GM18517 (cell line): Measurements from ENCODE around the gene METTL15.
"Not testable (repeated sequence)": the region's sequence is repeated elsewhere in the genome, so short reads cannot be mapped to it uniquely, and the experiment has no call there.

Experiments
- ATAC-seq: cut with Tn5 transposase; IDR thresholded peaks from one replicate; pipeline ENCODE4 v1.9.1; 2021; ENCODE audit warnings: mild to moderate bottlenecking, moderate library complexity; ENCODE audit not compliant: unreplicated experiment

METTL15 gene

GRCh38 chr11:28289444-28289843, 181.3 kb downstream of the METTL15 start:
- no peak for ATAC-seq

GRCh38 chr11:28290995-28291394, 182.8 kb downstream of the METTL15 start:
- not testable (repeated sequence) for ATAC-seq

- ATAC-seq, result peak; percentile 97
These were observed 188.2 kb downstream of the METTL15 start for GRCh38 chr11:28296426-28296825.

- ATAC-seq, result no peak
These were observed 190.0 kb downstream of the METTL15 start for GRCh38 chr11:28298209-28298608.

- no peak for ATAC-seq
These were observed 195.4 kb downstream of the METTL15 start for GRCh38 chr11:28303477-28304191.

- no peak for ATAC-seq
These were observed 207.3 kb downstream of the METTL15 start for GRCh38 chr11:28315440-28315839.

GRCh38 chr11:28318871-28319270, 210.7 kb downstream of the METTL15 start:
- ATAC-seq, result no peak

- ATAC-seq, result no peak
These were observed 215.4 kb downstream of the METTL15 start for GRCh38 chr11:28323621-28324020.

- not testable (repeated sequence) for ATAC-seq
These were observed 224.2 kb downstream of the METTL15 start for GRCh38 chr11:28332393-28332792.

- ATAC-seq, result no peak
These were observed 229.5 kb downstream of the METTL15 start for GRCh38 chr11:28337701-28338100.

- ATAC-seq, result no peak
These were observed 230.2 kb downstream of the METTL15 start for GRCh38 chr11:28338371-28338770.

GRCh38 chr11:28339488-28339887, 231.3 kb downstream of the METTL15 start:
- no peak for ATAC-seq

- ATAC-seq, result no peak
These were observed 234.5 kb downstream of the METTL15 start for GRCh38 chr11:28342716-28343115.

GRCh38 chr11:28343304-28344233, 235.4 kb downstream of the METTL15 start:
- no peak for ATAC-seq

- no peak for ATAC-seq
These were observed 238.0 kb downstream of the METTL15 start for GRCh38 chr11:28346209-28346608.

- ATAC-seq, result no peak
These were observed 238.5 kb downstream of the METTL15 start for GRCh38 chr11:28346721-28347120.

- no peak for ATAC-seq
These were observed 239.2 kb downstream of the METTL15 start for GRCh38 chr11:28347371-28347770.

GRCh38 chr11:28350216-28350615, 242.0 kb downstream of the METTL15 start:
- ATAC-seq, result no peak

- no peak for ATAC-seq
These were observed 245.8 kb downstream of the METTL15 start for GRCh38 chr11:28353991-28354390.

- no peak for ATAC-seq
These were observed 258.6 kb downstream of the METTL15 start for GRCh38 chr11:28366549-28367346.

GRCh38 chr11:28378095-28378494, 269.9 kb downstream of the METTL15 start:
- not testable (repeated sequence) for ATAC-seq
